OCI-LY1 (cell line): ENCODE measurements around the gene SKIC3.

Experiments used
- H2AFZ ChIP-seq: fragments of 200-600 bp; sonication (generic), shearing (Covaris generic); 2 replicates; pipeline ENCODE4 v1.6.0; 2014; ENCODE audit warnings: antibody characterized with exemption, mild to moderate bottlenecking, low read length
- H3F3A ChIP-seq: fragments of 200-600 bp; sonication (generic), shearing (Covaris generic); 2 replicates; pipeline ENCODE4 v1.6.0; 2014; ENCODE audit warnings: mild to moderate bottlenecking, antibody characterized with exemption, low read length, moderate library complexity; ENCODE audit not compliant: insufficient read depth
- H3K27ac ChIP-seq: fragments of 200-600 bp; sonication (generic); 2 replicates; pipeline ENCODE4 v1.5.1; 2014; ENCODE audit warnings: low read length, mixed run types, mild to moderate bottlenecking, low read depth; ENCODE audit not compliant: poor library complexity, severe bottlenecking
- H3K27me3 ChIP-seq: fragments of 200-600 bp; sonication (generic); 2 replicates; pipeline ENCODE4 v1.6.0; 2014; ENCODE audit warnings: antibody characterized with exemption, mild to moderate bottlenecking, low read length, moderate library complexity; ENCODE audit not compliant: insufficient read depth
- H3K36me3 ChIP-seq: fragments of 200-600 bp; sonication (generic); 2 replicates; pipeline ENCODE4 v1.6.1; 2014; ENCODE audit warnings: mild to moderate bottlenecking, antibody characterized with exemption, low read length, moderate library complexity, mixed read lengths; ENCODE audit not compliant: insufficient read depth
- H3K4me1 ChIP-seq: fragments of 200-600 bp; sonication (generic); 2 replicates; pipeline ENCODE4 v1.5.1; 2014; ENCODE audit warnings: mild to moderate bottlenecking, low read length, moderate library complexity; ENCODE audit not compliant: insufficient read depth, severe bottlenecking
- H3K4me2 ChIP-seq: fragments of 200-600 bp; sonication (generic), shearing (Covaris generic); 2 replicates; pipeline ENCODE4 v1.6.1; 2014; ENCODE audit warnings: low read length
- H3K4me3 ChIP-seq: fragments of 200-600 bp; sonication (generic); 2 replicates; pipeline ENCODE4 v1.5.1; 2014; ENCODE audit warnings: low read length, low read depth, mild to moderate bottlenecking, mixed read lengths; ENCODE audit not compliant: poor library complexity, severe bottlenecking
- H3K79me2 ChIP-seq: fragments of 200-600 bp; shearing (Covaris generic); 2 replicates; pipeline ENCODE4 v1.6.1; 2016; ENCODE audit warnings: mixed run types, low read length, mixed read lengths; ENCODE audit not compliant: insufficient read depth
- H3K9ac ChIP-seq: fragments of 200-600 bp; sonication (generic), shearing (Covaris generic); 2 replicates; pipeline ENCODE4 v1.6.1; 2014; ENCODE audit warnings: mild to moderate bottlenecking, low read length, mixed read lengths
- H3K9me2 ChIP-seq: fragments of 200-600 bp; sonication (generic), shearing (Covaris generic); 2 replicates; pipeline ENCODE4 v1.6.1; 2014; ENCODE audit warnings: low read depth, mild to moderate bottlenecking, low read length, mixed read lengths
- H3K9me3 ChIP-seq: fragments of 200-600 bp; shearing (Covaris generic); 2 replicates; pipeline ENCODE4 v1.6.1; 2014; ENCODE audit warnings: low read length, mixed read lengths
- H4K20me1 ChIP-seq: fragments of 200-600 bp; sonication (generic), shearing (Covaris generic); 2 replicates; pipeline ENCODE4 v1.6.0; 2016; ENCODE audit warnings: mild to moderate bottlenecking, low read length; ENCODE audit not compliant: insufficient read depth
- EZH2 ChIP-seq: fragments of 200-600 bp; sonication (generic), shearing (Covaris generic); IDR thresholded peaks from 2 replicates; pipeline ENCODE4 v1.8.0; 2017; ENCODE audit warnings: borderline replicate concordance, mixed run types, mild to moderate bottlenecking, antibody characterized with exemption, low read length, moderate library complexity, mixed read lengths
- TF ChIP-seq, protein P1 (sequence below): fragments of 200-600 bp; sonication (generic), shearing (Covaris generic); IDR thresholded peaks from 2 replicates; pipeline ENCODE4 v1.5.1; 2017; ENCODE audit warnings: mild to moderate bottlenecking, antibody characterized with exemption, low read length, moderate library complexity, mixed read lengths

Gene SKIC3

GRCh38 chr5:95508550-95508949 is 46.2 kb downstream of the SKIC3 start:
- H3K27me3 ChIP-seq, result no peaks in the 10 kb centered on the region

More at GRCh38 chr5:95508550-95508949, 46.2 kb downstream of the SKIC3 start:
- no peak overlapping the region for H3K4me2 ChIP-seq
- no peaks in the 10 kb centered on the region for H4K20me1 ChIP-seq
- H3K9me2 ChIP-seq, result no peaks in the 10 kb centered on the region
- H3F3A ChIP-seq, result no peaks in the 10 kb centered on the region
- H3K9me3 ChIP-seq, result no peaks in the 10 kb centered on the region
- H3K4me3 ChIP-seq, result no peak overlapping the region
- no peak overlapping the region for H3K27ac ChIP-seq
- H2AFZ ChIP-seq, result no peak overlapping the region
- no peak for TF ChIP-seq EZH2
- TF ChIP-seq, protein P1, sequence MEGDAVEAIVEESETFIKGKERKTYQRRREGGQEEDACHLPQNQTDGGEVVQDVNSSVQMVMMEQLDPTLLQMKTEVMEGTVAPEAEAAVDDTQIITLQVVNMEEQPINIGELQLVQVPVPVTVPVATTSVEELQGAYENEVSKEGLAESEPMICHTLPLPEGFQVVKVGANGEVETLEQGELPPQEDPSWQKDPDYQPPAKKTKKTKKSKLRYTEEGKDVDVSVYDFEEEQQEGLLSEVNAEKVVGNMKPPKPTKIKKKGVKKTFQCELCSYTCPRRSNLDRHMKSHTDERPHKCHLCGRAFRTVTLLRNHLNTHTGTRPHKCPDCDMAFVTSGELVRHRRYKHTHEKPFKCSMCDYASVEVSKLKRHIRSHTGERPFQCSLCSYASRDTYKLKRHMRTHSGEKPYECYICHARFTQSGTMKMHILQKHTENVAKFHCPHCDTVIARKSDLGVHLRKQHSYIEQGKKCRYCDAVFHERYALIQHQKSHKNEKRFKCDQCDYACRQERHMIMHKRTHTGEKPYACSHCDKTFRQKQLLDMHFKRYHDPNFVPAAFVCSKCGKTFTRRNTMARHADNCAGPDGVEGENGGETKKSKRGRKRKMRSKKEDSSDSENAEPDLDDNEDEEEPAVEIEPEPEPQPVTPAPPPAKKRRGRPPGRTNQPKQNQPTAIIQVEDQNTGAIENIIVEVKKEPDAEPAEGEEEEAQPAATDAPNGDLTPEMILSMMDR, result no peak
- H3K9ac ChIP-seq, result no peak overlapping the region
- H3K36me3 ChIP-seq, result peaks cover 72% of the 10 kb centered on the region
- H3K4me1 ChIP-seq, result no peaks in the 10 kb centered on the region
- no peaks in the 10 kb centered on the region for H3K79me2 ChIP-seq
